Gastrocnemius medialis (tissue), 4 donors: ENCODE measurements around the gene HIBCH.

Experiments
- CTCF ChIP-seq, 5 experiments: fragments of 450-650 bp in 3 of 5; fragments of 200-600 bp in 2 of 5; sonication (generic) in 2 of 5; IDR thresholded peaks in 4 of 5; conservative IDR thresholded peaks in 1 of 5; 1 replicate in 4 of 5; 2 replicates in 1 of 5; pipeline ENCODE4 v1.5.1; 2016 to 2019; ENCODE audit warnings: antibody characterized with exemption in 5 of 5, mild to moderate bottlenecking in 3 of 5, moderate library complexity in 3 of 5
- POLR2A ChIP-seq, 2 donors: fragments of 450-650 bp; IDR thresholded peaks; one replicate each; pipeline ENCODE4 v1.6.1; 2017; ENCODE audit warnings: antibody characterized with exemption in 2 of 2, mild to moderate bottlenecking in 2 of 2, moderate library complexity in 2 of 2

- TF ChIP-seq CTCF (IDR thresholded peaks at IDR 0.05 in 4 of 5, conservative IDR thresholded peaks at IDR 0.05 in 1 of 5) (no peak), POLR2A (IDR thresholded peaks at IDR 0.05) (no peak)
These were observed 5.7 kb downstream of the HIBCH start for GRCh38 chr2:190313880-190314279.
